Measurements from ENCODE around the gene DUSP16. TPM values are rescaled to one million over a fixed set of nuclear protein-coding genes. Genes with fewer than 3 reads are reported as not detected.
"Not testable (repeated sequence)": the region's sequence is repeated elsewhere in the genome, so short reads cannot be mapped to it uniquely, and the experiment has no call there.

The DUSP16 gene
- total RNA-seq, 4 donors from 2014 or later: 16.1 to 47.0 (median 40.0) TPM

GRCh38 chr12:12582193-12582881 is 19.7 kb upstream of the DUSP16 start:
- TF ChIP-seq POLR2A (IDR thresholded peaks at IDR 0.05) (no peak), EP300 (IDR thresholded peaks at IDR 0.05; ENCODE audit: low read depth) (no peak), POLR2AphosphoS5 (IDR thresholded peaks at IDR 0.05) (no peak)
- TF ChIP-seq, protein P1, sequence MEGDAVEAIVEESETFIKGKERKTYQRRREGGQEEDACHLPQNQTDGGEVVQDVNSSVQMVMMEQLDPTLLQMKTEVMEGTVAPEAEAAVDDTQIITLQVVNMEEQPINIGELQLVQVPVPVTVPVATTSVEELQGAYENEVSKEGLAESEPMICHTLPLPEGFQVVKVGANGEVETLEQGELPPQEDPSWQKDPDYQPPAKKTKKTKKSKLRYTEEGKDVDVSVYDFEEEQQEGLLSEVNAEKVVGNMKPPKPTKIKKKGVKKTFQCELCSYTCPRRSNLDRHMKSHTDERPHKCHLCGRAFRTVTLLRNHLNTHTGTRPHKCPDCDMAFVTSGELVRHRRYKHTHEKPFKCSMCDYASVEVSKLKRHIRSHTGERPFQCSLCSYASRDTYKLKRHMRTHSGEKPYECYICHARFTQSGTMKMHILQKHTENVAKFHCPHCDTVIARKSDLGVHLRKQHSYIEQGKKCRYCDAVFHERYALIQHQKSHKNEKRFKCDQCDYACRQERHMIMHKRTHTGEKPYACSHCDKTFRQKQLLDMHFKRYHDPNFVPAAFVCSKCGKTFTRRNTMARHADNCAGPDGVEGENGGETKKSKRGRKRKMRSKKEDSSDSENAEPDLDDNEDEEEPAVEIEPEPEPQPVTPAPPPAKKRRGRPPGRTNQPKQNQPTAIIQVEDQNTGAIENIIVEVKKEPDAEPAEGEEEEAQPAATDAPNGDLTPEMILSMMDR (IDR thresholded peaks at IDR 0.05): no peak
- in situ Hi-C loops (cut with MboI; ENCODE audit: low pct_ligation_motif_present in 1 of 4, low pct_unique_long_range_greater_than_20kb in 1 of 4, low sequenced_read_pairs in 3 of 4): no loop called here
- H3K27ac ChIP-seq: peak overlapping the region; percentile 34 to 57 (median 46)

DNA sequence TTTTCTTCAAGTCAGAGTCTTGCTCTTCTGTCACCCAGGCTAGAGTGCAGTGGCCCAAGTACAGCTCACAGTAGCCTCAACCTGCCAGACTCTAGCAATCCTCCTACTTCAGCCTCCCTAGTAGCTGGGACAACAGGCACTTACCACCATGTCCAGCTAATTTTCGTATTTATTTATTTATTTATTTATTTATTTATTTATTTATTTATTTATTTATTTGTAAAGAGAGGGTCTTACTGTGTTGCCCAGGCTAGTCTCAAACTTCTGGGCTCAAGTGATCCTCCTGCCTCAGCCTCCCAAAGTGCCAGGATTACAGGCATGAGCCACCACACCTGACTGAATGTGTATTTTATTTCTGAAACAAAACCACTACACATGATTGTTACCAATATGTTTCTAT is 18.1 kb upstream of the DUSP16 start:
- H3K9me3 ChIP-seq; H3K27me3 ChIP-seq; H3K4me3 ChIP-seq; H3K27ac ChIP-seq; in situ Hi-C loops (cut with MboI; ENCODE audit: low pct_ligation_motif_present in 1 of 4, low pct_unique_long_range_greater_than_20kb in 1 of 4, low sequenced_read_pairs in 3 of 4); H3K36me3 ChIP-seq; DNase-seq: not testable (repeated sequence)
- intact Hi-C loops (cut with DNase I; ENCODE audit: low total_unique reads): loop anchor here (1.0 kb wide), 1 partner anchor 22 kb away; no protein-coding TSS in a partner anchor
- 89 to 100% methylated on average over 1 of the region's 1 CpG for WGBS, 2 donors (ENCODE audit: low coverage in 1 of 2)
- peaks cover 0 to 55% (median 11%) of the 10 kb centered on the region in 4 donors for H3K4me1 ChIP-seq

More at GRCh38 chr12:12582193-12582881, 19.7 kb upstream of the DUSP16 start:
- intact Hi-C loops (cut with DNase I; ENCODE audit: low total_unique reads): no loop called here
- DNase-seq: no peak
- WGBS, 2 donors (ENCODE audit: low coverage in 1 of 2): 55 to 76% methylated on average over 4 of the region's 4 CpGs
- H3K27me3 ChIP-seq: no peaks in the 10 kb centered on the region
- H3K36me3 ChIP-seq: no peaks in the 10 kb centered on the region
- no peaks in the 10 kb centered on the region for H3K9me3 ChIP-seq
- H3K4me3 ChIP-seq: no peak overlapping the region
- peaks cover 0 to 55% (median 11%) of the 10 kb centered on the region in 4 donors for H3K4me1 ChIP-seq

DNA sequence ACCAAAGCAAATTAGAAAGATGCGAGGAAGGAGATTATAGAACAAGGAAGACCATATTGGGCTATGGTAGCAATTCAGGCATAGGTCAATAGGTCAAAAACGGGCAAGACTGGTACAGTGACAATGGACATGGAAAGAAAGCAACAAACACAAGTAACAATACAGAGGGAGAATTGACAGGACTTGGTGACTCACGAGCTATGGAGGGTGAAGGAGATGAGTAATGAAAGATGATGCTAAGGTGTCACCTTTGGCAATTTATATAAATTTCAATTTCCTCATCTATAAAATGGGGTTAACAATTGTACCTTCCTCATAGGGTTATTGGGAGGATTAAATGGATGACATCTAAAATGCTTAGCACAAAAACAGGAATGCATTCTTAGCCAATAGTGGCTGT is 15.1 kb upstream of the DUSP16 start:
- no peaks in the 10 kb centered on the region for H3K36me3 ChIP-seq
- H3K4me1 ChIP-seq: peaks cover 0 to 36% (median 11%) of the 10 kb centered on the region in 4 donors
- H3K4me3 ChIP-seq: no peak overlapping the region
- no peak overlapping the region for H3K27ac ChIP-seq
- no peak for DNase-seq
- no peaks in the 10 kb centered on the region for H3K9me3 ChIP-seq
- intact Hi-C loops (cut with DNase I; ENCODE audit: low total_unique reads) (no loop called here), in situ Hi-C loops (cut with MboI; ENCODE audit: low pct_ligation_motif_present in 1 of 4, low pct_unique_long_range_greater_than_20kb in 1 of 4, low sequenced_read_pairs in 3 of 4) (no loop called here)
- TF ChIP-seq POLR2AphosphoS5 (IDR thresholded peaks at IDR 0.05): no peak
- no peak for TF ChIP-seq POLR2A (IDR thresholded peaks at IDR 0.05)
- TF ChIP-seq, protein P1 (IDR thresholded peaks at IDR 0.05): no peak
- TF ChIP-seq EP300 (IDR thresholded peaks at IDR 0.05; ENCODE audit: low read depth): no peak
- WGBS, 2 donors (ENCODE audit: low coverage in 1 of 2): 84 to 89% methylated on average over 3 of the region's 3 CpGs
- no peaks in the 10 kb centered on the region for H3K27me3 ChIP-seq

DNA sequence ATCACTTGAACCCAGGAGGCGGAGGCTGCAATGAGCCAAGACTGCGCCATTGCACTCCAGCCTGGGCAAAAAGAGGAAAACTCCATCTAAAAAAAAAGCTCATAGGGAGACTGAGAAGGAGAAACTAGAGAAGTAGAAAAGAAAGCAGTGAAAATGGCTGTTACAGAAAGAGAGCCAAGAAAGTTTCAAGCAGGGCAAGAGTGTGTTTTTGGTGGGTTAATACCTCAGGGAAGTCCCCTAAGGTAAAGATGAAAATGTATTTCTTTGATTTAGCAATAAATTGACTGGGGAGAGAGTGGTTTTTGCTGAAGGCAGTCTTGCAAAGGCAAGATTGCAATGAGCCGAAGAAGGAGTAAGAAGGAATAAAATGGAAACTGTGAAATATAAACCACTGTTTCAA is 10.0 kb upstream of the DUSP16 start:
- Histone ChIP-seq H3K27me3 (no peaks in the 10 kb centered on the region), H3K36me3 (no peaks in the 10 kb centered on the region), H3K4me1 (peaks cover 0 to 18% (median 6%) of the 10 kb centered on the region in 4 donors), H3K9me3 (no peaks in the 10 kb centered on the region), H3K27ac (no peak overlapping the region), H3K4me3 (no peak overlapping the region)
- no peak for DNase-seq
- intact Hi-C loops (cut with DNase I; ENCODE audit: low total_unique reads): no loop called here
- 88% methylated on average over 1 to 3 of the region's 3 CpGs for WGBS, 2 donors (ENCODE audit: low coverage in 1 of 2)
- in situ Hi-C loops (cut with MboI; ENCODE audit: low pct_ligation_motif_present in 1 of 4, low pct_unique_long_range_greater_than_20kb in 1 of 4, low sequenced_read_pairs in 3 of 4): loop anchor here in 1 of 4 donors (25.0 kb wide), 1 partner anchor 185 kb away; no protein-coding TSS in a partner anchor
- TF ChIP-seq POLR2A (IDR thresholded peaks at IDR 0.05) (no peak), EP300 (IDR thresholded peaks at IDR 0.05; ENCODE audit: low read depth) (no peak), POLR2AphosphoS5 (IDR thresholded peaks at IDR 0.05) (no peak)
- TF ChIP-seq, protein P1 (IDR thresholded peaks at IDR 0.05): no peak

- in situ Hi-C loops (cut with MboI; ENCODE audit: low pct_ligation_motif_present in 1 of 4, low pct_unique_long_range_greater_than_20kb in 1 of 4, low sequenced_read_pairs in 3 of 4): loop anchor here in 2 of 4 donors (10.0 to 25.0 kb wide), 2 partner anchors 179 to 191 kb away; no protein-coding TSS in a partner anchor
- WGBS, 2 donors (ENCODE audit: low coverage in 1 of 2): 95% methylated on average over 8 of the region's 32 CpGs; no CpG with 5 or more reads in 1 of the 2 donors
- DNase-seq; H3K4me3 ChIP-seq; H3K36me3 ChIP-seq; H3K27me3 ChIP-seq; H3K9me3 ChIP-seq; H3K27ac ChIP-seq; intact Hi-C loops (cut with DNase I; ENCODE audit: low total_unique reads): not testable (repeated sequence)
- H3K4me1 ChIP-seq: peaks cover 0 to 14% (median 10%) of the 10 kb centered on the region in 4 donors
These were observed 3.3 kb upstream of the DUSP16 start for GRCh38 chr12:12565971-12566370.

Measured in transverse colon (tissue), 4 donors.